Measurements from ENCODE around the gene GRID1.

The GRID1 gene

GRCh38 chr10:86222687-86223086 is 143.9 kb downstream of the GRID1 start:
- no peak for DNase-seq

- no peak for DNase-seq
Measured at GRCh38 chr10:86222336-86222650, 144.3 kb downstream of the GRID1 start.

- no peak for DNase-seq
Measured at GRCh38 chr10:86221442-86222335, 144.9 kb downstream of the GRID1 start.

GRCh38 chr10:86220626-86221025 is 146.0 kb downstream of the GRID1 start:
- no peak for DNase-seq

- no peak for DNase-seq
Measured at GRCh38 chr10:86219271-86219670, 147.3 kb downstream of the GRID1 start.

- no peak for DNase-seq
Measured at GRCh38 chr10:86218842-86219241, 147.8 kb downstream of the GRID1 start.

GRCh38 chr10:86218160-86218559 is 148.4 kb downstream of the GRID1 start:
- DNase-seq: no peak

GRCh38 chr10:86217371-86218080 is 149.1 kb downstream of the GRID1 start:
- DNase-seq: no peak

- DNase-seq: no peak
Measured at GRCh38 chr10:86216886-86217285, 149.7 kb downstream of the GRID1 start.

- DNase-seq: no peak
Measured at GRCh38 chr10:86215712-86216111, 150.9 kb downstream of the GRID1 start.

GRCh38 chr10:86215046-86215445 is 151.5 kb downstream of the GRID1 start:
- DNase-seq: no peak

- no peak for DNase-seq
Measured at GRCh38 chr10:86213148-86213547, 153.4 kb downstream of the GRID1 start.

- no peak for DNase-seq
Measured at GRCh38 chr10:86212391-86212700, 154.2 kb downstream of the GRID1 start.

GRCh38 chr10:86211691-86212390 is 154.8 kb downstream of the GRID1 start:
- no peak for DNase-seq

GRCh38 chr10:86210416-86210815 is 156.2 kb downstream of the GRID1 start:
- DNase-seq: no peak

- no peak for DNase-seq
Measured at GRCh38 chr10:86209726-86210125, 156.9 kb downstream of the GRID1 start.

- DNase-seq: no peak
Measured at GRCh38 chr10:86207226-86207625, 159.4 kb downstream of the GRID1 start.

GRCh38 chr10:86206240-86206579 is 160.4 kb downstream of the GRID1 start:
- no peak for DNase-seq

- no peak for DNase-seq
Measured at GRCh38 chr10:86205306-86206239, 161.0 kb downstream of the GRID1 start.

- DNase-seq: no peak
Measured at GRCh38 chr10:86204421-86205305, 161.9 kb downstream of the GRID1 start.

- no peak for DNase-seq
Measured at GRCh38 chr10:86203162-86203905, 163.3 kb downstream of the GRID1 start.

All from NCI-H510A treated with DMSO at 0.1 percent for 48 hours (cell line).